ENCODE measurements around the gene AKNA.

DNA sequence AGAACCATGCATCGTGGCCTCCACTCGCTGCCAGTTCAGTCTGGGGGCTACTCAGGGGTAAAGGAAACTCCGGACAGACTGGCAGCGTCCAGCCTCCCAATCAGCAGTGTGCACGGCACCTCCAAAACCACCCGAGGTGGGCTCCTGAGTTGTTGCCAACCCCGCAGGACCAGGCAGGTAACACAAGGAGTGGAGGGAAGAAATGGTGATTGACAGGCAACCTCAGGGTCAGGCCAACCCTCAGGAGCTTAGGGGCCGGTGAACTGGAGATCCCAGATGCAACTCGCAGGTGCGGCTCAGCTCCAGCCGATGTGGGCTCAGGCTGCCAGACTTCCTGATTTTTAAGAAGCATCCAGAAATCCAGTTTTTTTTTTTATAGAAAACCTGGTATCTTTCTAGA is 37.3 kb upstream of the AKNA start:
- TF ChIP-seq POLR2AphosphoS5 (IDR thresholded peaks at IDR 0.05): no peak
- no peak for TF ChIP-seq CTCF (IDR thresholded peaks at IDR 0.05; ENCODE audit: poor library complexity, severe bottlenecking)
- no peak for TF ChIP-seq EZH2 (IDR thresholded peaks at IDR 0.05; ENCODE audit: borderline replicate concordance, insufficient read depth, low read length, poor library complexity, severe bottlenecking)
- no peak for TF ChIP-seq EP300 (conservative IDR thresholded peaks at IDR 0.05; ENCODE audit: poor library complexity, severe bottlenecking)
- TF ChIP-seq TAF1 (IDR thresholded peaks at IDR 0.05; ENCODE audit: low read depth): no peak
